ENCODE measurements around the gene POLG. TPM values are rescaled to one million over a fixed set of nuclear protein-coding genes. Genes with fewer than 3 reads are reported as not detected.

Gene POLG
- total RNA-seq, 4 donors from 2014 or later = 40.5 to 57.3 (median 49.2) TPM

DNA sequence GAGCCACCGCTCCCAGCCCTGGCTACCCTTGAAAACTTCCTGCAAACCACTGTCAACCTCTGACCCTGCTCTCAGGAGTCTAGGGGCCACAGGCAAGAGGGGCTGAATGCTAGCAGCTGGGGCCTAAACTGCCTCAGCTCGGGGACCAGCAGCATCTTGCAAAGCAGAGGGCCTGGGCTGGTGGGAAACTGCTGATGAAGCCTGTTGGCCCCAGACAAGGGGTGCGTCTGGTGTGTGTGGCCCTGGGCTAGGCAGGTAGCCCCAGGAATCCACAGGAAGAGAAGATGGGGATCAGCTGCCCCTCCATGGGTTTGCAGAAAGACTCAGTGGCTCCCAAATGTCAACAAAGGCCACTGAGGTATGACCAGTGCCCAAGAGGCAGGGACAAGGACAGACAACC lies 8.2 kb upstream of the POLG start:
- peaks cover 41% of the 10 kb centered on the region for H3K27me3 ChIP-seq
- H3K4me1 ChIP-seq = no peaks in the 10 kb centered on the region
- no peak for ATAC-seq
- H3K4me3 ChIP-seq = no peak overlapping the region
- H3K9me3 ChIP-seq = no peaks in the 10 kb centered on the region
- TF ChIP-seq, protein P1, sequence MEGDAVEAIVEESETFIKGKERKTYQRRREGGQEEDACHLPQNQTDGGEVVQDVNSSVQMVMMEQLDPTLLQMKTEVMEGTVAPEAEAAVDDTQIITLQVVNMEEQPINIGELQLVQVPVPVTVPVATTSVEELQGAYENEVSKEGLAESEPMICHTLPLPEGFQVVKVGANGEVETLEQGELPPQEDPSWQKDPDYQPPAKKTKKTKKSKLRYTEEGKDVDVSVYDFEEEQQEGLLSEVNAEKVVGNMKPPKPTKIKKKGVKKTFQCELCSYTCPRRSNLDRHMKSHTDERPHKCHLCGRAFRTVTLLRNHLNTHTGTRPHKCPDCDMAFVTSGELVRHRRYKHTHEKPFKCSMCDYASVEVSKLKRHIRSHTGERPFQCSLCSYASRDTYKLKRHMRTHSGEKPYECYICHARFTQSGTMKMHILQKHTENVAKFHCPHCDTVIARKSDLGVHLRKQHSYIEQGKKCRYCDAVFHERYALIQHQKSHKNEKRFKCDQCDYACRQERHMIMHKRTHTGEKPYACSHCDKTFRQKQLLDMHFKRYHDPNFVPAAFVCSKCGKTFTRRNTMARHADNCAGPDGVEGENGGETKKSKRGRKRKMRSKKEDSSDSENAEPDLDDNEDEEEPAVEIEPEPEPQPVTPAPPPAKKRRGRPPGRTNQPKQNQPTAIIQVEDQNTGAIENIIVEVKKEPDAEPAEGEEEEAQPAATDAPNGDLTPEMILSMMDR (IDR thresholded peaks at IDR 0.05) = no peak
- TF ChIP-seq POLR2A (IDR thresholded peaks at IDR 0.05) (no peak), POLR2AphosphoS5 (IDR thresholded peaks at IDR 0.05) (no peak), EP300 (IDR thresholded peaks at IDR 0.05) (no peak)
- H3K36me3 ChIP-seq = no peaks in the 10 kb centered on the region
- no peak overlapping the region for H3K27ac ChIP-seq
- WGBS, 2 donors (ENCODE audit: low coverage in 1 of 2) = no CpG with 5 or more reads among the region's 3 CpGs

DNA sequence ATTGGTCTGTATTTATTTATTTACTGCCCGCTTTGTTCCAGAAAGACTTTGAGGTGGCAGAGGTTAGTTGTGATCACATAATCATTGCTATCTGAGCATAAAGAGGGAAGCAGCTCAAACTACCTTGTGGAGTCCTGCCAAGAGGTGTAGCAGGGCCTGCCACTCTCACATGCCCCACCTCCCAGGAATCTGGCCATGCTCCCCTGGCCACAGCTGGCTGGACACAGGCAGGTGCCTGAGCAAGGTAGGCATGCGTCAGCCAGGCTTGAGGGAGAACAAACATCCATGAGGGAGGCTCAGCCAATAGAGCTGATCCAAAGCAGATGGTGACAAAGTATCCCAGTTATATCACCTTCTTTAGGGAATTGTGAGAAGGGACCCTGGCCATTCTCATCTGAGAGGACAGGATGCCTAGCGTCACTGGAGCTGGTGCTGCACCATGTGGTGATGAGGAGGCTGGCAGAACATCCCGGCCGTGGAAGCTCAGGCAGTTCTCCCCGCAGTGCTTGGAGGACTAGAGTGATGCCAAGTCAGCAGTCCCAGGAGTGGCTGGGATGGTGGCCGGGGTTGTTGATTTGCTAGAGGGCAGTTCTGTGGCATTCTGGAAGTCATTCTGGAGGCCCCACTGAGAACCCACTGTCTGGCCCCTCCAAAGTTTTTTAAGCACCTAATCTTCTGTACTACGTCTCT lies 6.8 kb upstream of the POLG start:
- no peak overlapping the region for H3K4me3 ChIP-seq
- H3K27ac ChIP-seq = no peak overlapping the region
- H3K9me3 ChIP-seq = no peaks in the 10 kb centered on the region
- no peaks in the 10 kb centered on the region for H3K36me3 ChIP-seq
- 74 to 100% methylated on average over 1 to 4 of the region's 8 CpGs for WGBS, 2 donors (ENCODE audit: low coverage in 1 of 2)
- H3K4me1 ChIP-seq = no peaks in the 10 kb centered on the region
- ATAC-seq = no peak
- TF ChIP-seq POLR2A (IDR thresholded peaks at IDR 0.05) (no peak), EP300 (IDR thresholded peaks at IDR 0.05) (no peak), POLR2AphosphoS5 (IDR thresholded peaks at IDR 0.05) (no peak)
- TF ChIP-seq, protein P1 (IDR thresholded peaks at IDR 0.05) = no peak
- H3K27me3 ChIP-seq = peaks cover 36% of the 10 kb centered on the region

DNA sequence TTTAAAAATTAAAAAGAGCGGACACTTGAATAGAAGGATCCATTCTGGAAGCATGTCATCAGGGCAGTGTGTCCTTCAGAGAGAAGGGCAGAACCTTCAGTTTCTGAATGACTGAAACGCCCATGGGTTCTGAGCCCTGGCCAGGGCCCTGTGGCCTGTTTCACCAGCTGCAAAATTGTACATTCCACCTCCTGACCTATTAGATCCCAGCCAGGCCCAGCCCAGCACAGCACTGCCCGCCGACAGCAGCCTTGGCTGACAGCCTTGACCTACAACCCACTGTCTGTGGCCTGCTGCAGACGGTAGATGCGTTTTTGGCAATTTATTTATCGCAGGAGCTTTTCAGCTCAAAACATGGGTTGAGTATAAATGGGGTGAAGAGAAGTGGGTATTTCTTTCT lies 5.9 kb upstream of the POLG start:
- Histone ChIP-seq H3K27ac (no peak overlapping the region), H3K9me3 (no peaks in the 10 kb centered on the region), H3K36me3 (no peaks in the 10 kb centered on the region), H3K4me3 (no peak overlapping the region), H3K4me1 (peaks cover 0 to 7% (median 0%) of the 10 kb centered on the region in 3 donors), H3K27me3 (peaks cover 27% of the 10 kb centered on the region)
- WGBS, 2 donors (ENCODE audit: low coverage in 1 of 2) = 51 to 53% methylated on average over 3 to 7 of the region's 7 CpGs
- ATAC-seq = no peak
- TF ChIP-seq POLR2AphosphoS5 (IDR thresholded peaks at IDR 0.05) = no peak
- TF ChIP-seq, protein P1 (IDR thresholded peaks at IDR 0.05) = no peak

DNA sequence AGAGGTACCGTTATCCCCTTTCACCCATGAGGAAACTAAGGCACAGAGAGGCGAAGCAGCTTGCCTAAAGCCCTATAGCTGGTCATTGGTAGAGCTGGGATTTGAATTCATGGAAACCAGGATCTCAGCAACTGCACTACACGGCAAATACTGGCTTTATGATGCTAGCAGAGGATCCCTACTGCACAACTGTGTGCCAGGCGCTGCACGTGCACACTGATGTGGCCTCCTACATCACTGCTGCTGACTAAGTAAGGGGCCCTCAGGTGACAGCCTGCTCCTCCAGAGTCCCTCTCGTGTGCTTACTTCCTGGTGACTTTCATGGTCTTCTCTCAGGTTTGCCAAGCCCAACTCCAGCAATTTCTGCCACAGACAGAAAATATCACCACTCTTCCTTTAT lies 3.4 kb upstream of the POLG start:
- ATAC-seq = no peak
- no peak overlapping the region for H3K4me3 ChIP-seq
- no peak overlapping the region for H3K27ac ChIP-seq
- H3K36me3 ChIP-seq = peaks cover 0 to 6% of the 10 kb centered on the region in 2 donors
- H3K27me3 ChIP-seq = peaks cover 2% of the 10 kb centered on the region
- WGBS, 2 donors (ENCODE audit: low coverage in 1 of 2) = 71 to 72% methylated on average over 1 to 4 of the region's 6 CpGs
- H3K4me1 ChIP-seq = peaks cover 6 to 24% (median 8%) of the 10 kb centered on the region in 3 donors
- TF ChIP-seq POLR2AphosphoS5 (IDR thresholded peaks at IDR 0.05) (no peak), EP300 (IDR thresholded peaks at IDR 0.05) (no peak), POLR2A (IDR thresholded peaks at IDR 0.05) (no peak)
- TF ChIP-seq, protein P1 (IDR thresholded peaks at IDR 0.05) = no peak
- no peaks in the 10 kb centered on the region for H3K9me3 ChIP-seq
